Smooth muscle cell of bladder (primary cell): ENCODE measurements around the gene GH2. TPM values are rescaled to one million over a fixed set of nuclear protein-coding genes. Genes with fewer than 3 reads are reported as not detected.

Experiments used
- total RNA-seq: library from RNA; depleted of rRNA; stranded (reverse); fragments of >200 nt; gene quantifications from 2 replicates; pipeline ENCODE4 v1.2.3, GENCODE V29; 2014

The GH2 gene
- total RNA-seq, result not detected in 2 replicates

GRCh38 chr17:63881935-63882601 is at the start of gene GH2:
Gene GH2 (minus strand): TSS chr17:63881944. CDS start chr17:63881801, 143 bp downstream.

GRCh38 chr17:63918789-63919305 is 37.1 kb upstream of the GH2 start, which contains the start of gene GH1:
Gene GH1 (minus strand): TSS chr17:63918839. CDS start chr17:63918776, 63 bp downstream.

GRCh38 chr17:63911041-63911635 is 29.4 kb upstream of the GH2 start, which contains the start of gene CSHL1:
Gene CSHL1 (minus strand): TSS chr17:63911258. CDS start chr17:63911196, 62 bp downstream.

GRCh38 chr17:63896524-63897354 is 15.0 kb upstream of the GH2 start, which contains the start of gene CSH1:
Gene CSH1 (minus strand): TSS chr17:63896574. CDS start chr17:63896511, 63 bp downstream.

GRCh38 chr17:63873577-63873976 is 8.2 kb downstream of the GH2 start, which contains the start of gene CSH2:
Gene CSH2 (minus strand): TSS chr17:63873677. CDS start chr17:63873614, 63 bp downstream.

GRCh38 chr17:63842540-63843386 is 39.0 kb downstream of the GH2 start, which contains the start of gene SMARCD2:
Gene SMARCD2 (minus strand): TSS chr17:63842685. CDS start chr17:63842674, 11 bp downstream.

Other genes starting within 250 kb of the GH2 start
- 1.8 and 3.8 TPM in 2 replicates for gene LIMD2, start 181.8 kb downstream of the GH2 start, total RNA-seq
- gene STRADA, start 140.1 kb downstream of the GH2 start, total RNA-seq, result 13.9 and 16.5 TPM in 2 replicates
- gene CCDC47, start 108.3 kb downstream of the GH2 start, total RNA-seq, result 55.9 and 79.0 TPM in 2 replicates
- gene DDX42, start 107.8 kb downstream of the GH2 start, total RNA-seq, result 45.1 and 62.3 TPM in 2 replicates
- gene PSMC5, start 54.5 kb downstream of the GH2 start, total RNA-seq, result 58.3 and 69.9 TPM in 2 replicates
- 51.3 and 54.5 TPM in 2 replicates for gene FTSJ3, start 54.3 kb downstream of the GH2 start, total RNA-seq
- gene SMARCD2, start 39.3 kb downstream of the GH2 start, total RNA-seq, result 78.7 and 93.3 TPM in 2 replicates
- not detected in 2 replicates for gene CSH2, start 8.3 kb downstream of the GH2 start, total RNA-seq
- not detected in 2 replicates for gene CSH1, start 14.6 kb upstream of the GH2 start, total RNA-seq
- gene CSHL1, start 29.3 kb upstream of the GH2 start, total RNA-seq, result not detected in 2 replicates
- gene GH1, start 36.9 kb upstream of the GH2 start, total RNA-seq, result not detected in 2 replicates
- 0.18 and 0.43 TPM in 2 replicates for gene CD79B, start 50.4 kb upstream of the GH2 start, total RNA-seq
- under 0.01 TPM in 1 of 2 replicates, not detected in the other for gene SCN4A, start 91.0 kb upstream of the GH2 start, total RNA-seq
- gene PRR29, start 116.4 kb upstream of the GH2 start, total RNA-seq, result 0.28 and 0.57 TPM in 2 replicates
- 1.4 and 3.1 TPM in 2 replicates for gene ICAM2, start 138.7 kb upstream of the GH2 start, total RNA-seq
- 10.0 and 10.9 TPM in 2 replicates for gene ERN1, start 248.2 kb upstream of the GH2 start, total RNA-seq